Measurements from ENCODE around the gene MTA3.

DNA sequence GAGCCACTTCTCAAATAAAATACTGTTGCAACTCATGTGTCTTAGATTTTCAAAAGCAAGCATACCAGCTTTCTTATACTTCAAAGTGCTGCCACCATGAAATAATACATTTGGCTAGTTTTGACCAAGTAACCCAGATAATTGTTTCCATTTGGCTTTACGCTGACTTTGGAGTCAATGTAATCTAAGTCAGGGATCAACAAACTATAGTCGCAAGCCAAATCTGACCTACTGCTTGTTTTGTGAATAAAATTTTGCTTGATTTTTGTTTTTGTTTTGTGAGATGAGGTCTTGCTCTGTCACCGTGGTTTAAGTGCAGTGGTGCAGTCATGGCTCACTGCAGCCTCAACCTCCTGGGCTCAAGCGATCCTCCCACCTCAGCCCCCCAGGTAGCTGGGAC is 130.5 kb downstream of the MTA3 start:
- TF ChIP-seq, protein P1, sequence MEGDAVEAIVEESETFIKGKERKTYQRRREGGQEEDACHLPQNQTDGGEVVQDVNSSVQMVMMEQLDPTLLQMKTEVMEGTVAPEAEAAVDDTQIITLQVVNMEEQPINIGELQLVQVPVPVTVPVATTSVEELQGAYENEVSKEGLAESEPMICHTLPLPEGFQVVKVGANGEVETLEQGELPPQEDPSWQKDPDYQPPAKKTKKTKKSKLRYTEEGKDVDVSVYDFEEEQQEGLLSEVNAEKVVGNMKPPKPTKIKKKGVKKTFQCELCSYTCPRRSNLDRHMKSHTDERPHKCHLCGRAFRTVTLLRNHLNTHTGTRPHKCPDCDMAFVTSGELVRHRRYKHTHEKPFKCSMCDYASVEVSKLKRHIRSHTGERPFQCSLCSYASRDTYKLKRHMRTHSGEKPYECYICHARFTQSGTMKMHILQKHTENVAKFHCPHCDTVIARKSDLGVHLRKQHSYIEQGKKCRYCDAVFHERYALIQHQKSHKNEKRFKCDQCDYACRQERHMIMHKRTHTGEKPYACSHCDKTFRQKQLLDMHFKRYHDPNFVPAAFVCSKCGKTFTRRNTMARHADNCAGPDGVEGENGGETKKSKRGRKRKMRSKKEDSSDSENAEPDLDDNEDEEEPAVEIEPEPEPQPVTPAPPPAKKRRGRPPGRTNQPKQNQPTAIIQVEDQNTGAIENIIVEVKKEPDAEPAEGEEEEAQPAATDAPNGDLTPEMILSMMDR (IDR thresholded peaks at IDR 0.05; ENCODE audit: low read depth, low read length) = no peak
- TF ChIP-seq EZH2phosphoT487 (IDR thresholded peaks at IDR 0.05; ENCODE audit: low read depth) = no peak
